ENCODE measurements around the gene ZNF503. TPM values are rescaled to one million over a fixed set of nuclear protein-coding genes. Genes with fewer than 3 reads are reported as not detected.

The ZNF503 gene
- total RNA-seq, 1 donor from 2014 or later, result 38.5 TPM

DNA sequence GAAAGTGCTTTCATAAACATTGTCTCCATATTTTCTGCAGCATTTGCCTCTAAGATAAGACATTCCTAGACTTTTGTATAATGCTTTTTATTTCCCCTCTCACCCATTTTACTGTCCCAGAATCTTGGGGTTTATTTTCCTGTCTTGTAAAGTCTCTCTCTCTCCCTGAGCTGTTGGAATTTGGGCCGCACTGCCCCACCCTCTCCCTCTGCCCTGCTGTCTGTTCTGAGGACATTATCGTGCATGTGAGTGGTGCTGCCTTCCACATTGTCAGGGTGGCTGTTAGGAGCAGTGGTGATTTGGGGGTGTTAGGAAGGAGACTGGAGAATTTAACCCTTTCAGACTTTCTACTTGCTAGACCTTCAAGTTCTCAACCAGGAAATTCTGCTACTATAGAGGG lies 46.6 kb upstream of the ZNF503 start:
- no peak for DNase-seq (ENCODE audit: extremely low spot score, unreplicated experiment)
- peaks cover 19% of the 10 kb centered on the region for H3K9me3 Mint-ChIP-seq (ENCODE audit: unreplicated experiment)
- no peak overlapping the region for H3K27ac Mint-ChIP-seq (ENCODE audit: unreplicated experiment)
- H3K36me3 Mint-ChIP-seq (ENCODE audit: unreplicated experiment), result no peaks in the 10 kb centered on the region
- no peak overlapping the region for H3K4me3 Mint-ChIP-seq (ENCODE audit: unreplicated experiment)
- no peaks in the 10 kb centered on the region for H3K4me1 Mint-ChIP-seq (ENCODE audit: unreplicated experiment)
- TF ChIP-seq, protein P1, sequence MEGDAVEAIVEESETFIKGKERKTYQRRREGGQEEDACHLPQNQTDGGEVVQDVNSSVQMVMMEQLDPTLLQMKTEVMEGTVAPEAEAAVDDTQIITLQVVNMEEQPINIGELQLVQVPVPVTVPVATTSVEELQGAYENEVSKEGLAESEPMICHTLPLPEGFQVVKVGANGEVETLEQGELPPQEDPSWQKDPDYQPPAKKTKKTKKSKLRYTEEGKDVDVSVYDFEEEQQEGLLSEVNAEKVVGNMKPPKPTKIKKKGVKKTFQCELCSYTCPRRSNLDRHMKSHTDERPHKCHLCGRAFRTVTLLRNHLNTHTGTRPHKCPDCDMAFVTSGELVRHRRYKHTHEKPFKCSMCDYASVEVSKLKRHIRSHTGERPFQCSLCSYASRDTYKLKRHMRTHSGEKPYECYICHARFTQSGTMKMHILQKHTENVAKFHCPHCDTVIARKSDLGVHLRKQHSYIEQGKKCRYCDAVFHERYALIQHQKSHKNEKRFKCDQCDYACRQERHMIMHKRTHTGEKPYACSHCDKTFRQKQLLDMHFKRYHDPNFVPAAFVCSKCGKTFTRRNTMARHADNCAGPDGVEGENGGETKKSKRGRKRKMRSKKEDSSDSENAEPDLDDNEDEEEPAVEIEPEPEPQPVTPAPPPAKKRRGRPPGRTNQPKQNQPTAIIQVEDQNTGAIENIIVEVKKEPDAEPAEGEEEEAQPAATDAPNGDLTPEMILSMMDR (IDR thresholded peaks at IDR 0.05), result no peak
- peaks cover 43% of the 10 kb centered on the region for H3K27me3 Mint-ChIP-seq (ENCODE audit: unreplicated experiment)

DNA sequence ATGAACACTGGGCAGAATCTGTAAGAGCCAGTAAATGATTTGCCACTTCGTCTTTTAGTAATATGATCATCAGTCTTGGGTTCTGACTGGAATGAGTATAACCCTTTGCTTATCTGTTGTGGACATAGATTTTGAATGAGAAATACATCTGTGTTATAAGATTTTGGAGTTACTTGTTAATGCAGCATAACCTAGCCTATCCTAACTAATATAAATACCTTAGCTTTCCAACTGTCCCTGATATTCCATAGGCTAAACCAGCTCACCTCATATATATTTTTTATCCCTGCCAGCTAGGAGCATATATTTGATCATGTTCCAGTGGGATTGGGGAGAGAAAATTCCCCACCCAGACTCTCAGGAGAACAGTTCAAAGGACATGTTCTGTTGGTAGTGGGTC lies 44.9 kb upstream of the ZNF503 start:
- TF ChIP-seq, protein P1 (IDR thresholded peaks at IDR 0.05), result no peak
- H3K27me3 Mint-ChIP-seq (ENCODE audit: unreplicated experiment), result peaks cover 36% of the 10 kb centered on the region
- no peak for DNase-seq (ENCODE audit: extremely low spot score, unreplicated experiment)
- no peaks in the 10 kb centered on the region for H3K4me1 Mint-ChIP-seq (ENCODE audit: unreplicated experiment)
- H3K36me3 Mint-ChIP-seq (ENCODE audit: unreplicated experiment), result no peaks in the 10 kb centered on the region
- H3K9me3 Mint-ChIP-seq (ENCODE audit: unreplicated experiment), result peaks cover 32% of the 10 kb centered on the region
- no peak overlapping the region for H3K27ac Mint-ChIP-seq (ENCODE audit: unreplicated experiment)
- H3K4me3 Mint-ChIP-seq (ENCODE audit: unreplicated experiment), result no peak overlapping the region

DNA sequence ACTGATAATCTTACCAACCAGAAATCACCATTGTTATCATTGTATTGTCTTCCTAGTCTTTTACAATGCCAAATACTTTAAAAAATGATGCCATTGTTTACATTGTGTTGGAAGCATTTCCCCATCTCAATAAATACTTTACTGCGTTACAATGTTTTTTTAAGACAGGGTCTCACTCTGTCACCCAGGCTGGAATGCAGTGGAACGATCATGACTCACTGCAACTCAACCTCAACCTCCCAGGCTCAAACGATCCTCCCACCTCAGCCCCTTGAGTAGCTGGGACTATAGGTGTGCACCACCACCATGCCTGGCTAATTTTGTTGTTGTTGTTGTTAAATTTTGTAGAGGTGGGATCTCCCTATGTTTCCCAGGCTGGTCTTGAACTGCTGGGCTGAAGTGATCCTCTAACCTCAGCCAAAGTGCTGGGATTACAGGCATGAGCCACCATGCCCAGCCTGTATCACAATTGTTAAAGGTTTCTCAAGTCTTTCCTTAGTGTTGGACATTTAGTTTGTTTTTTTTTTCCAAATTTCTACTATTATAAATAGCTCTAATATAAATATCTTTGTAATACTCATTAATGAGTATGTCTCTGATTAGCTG lies 43.3 kb upstream of the ZNF503 start:
- Mint-ChIP-seq H3K27ac (ENCODE audit: unreplicated experiment) (no peak overlapping the region), H3K36me3 (ENCODE audit: unreplicated experiment) (no peaks in the 10 kb centered on the region), H3K4me3 (ENCODE audit: unreplicated experiment) (no peak overlapping the region), H3K27me3 (ENCODE audit: unreplicated experiment) (peaks cover 29% of the 10 kb centered on the region), H3K4me1 (ENCODE audit: unreplicated experiment) (no peaks in the 10 kb centered on the region), H3K9me3 (ENCODE audit: unreplicated experiment) (peaks cover 32% of the 10 kb centered on the region)
- DNase-seq (ENCODE audit: extremely low spot score, unreplicated experiment), result no peak
- TF ChIP-seq, protein P1 (IDR thresholded peaks at IDR 0.05), result no peak

DNA sequence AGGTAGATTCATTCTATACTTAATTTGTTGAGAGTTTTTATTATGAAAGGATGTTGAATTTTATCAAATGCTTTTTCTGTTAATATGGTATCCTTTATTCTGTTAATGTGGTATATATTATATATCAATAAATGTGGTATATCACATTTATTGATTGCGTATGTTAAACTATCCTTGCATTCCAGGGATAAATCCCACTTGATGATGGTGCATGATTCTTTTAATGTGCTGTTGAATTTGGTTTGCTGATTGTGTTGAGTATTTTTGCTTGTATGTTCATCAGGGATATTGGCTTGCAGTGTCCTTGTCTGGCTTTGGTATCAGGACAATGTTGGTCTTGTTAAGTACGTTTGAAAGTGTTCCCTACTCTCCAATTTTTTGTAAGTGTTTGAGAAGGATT lies 41.8 kb upstream of the ZNF503 start:
- H3K36me3 Mint-ChIP-seq (ENCODE audit: unreplicated experiment), result no peaks in the 10 kb centered on the region
- no peaks in the 10 kb centered on the region for H3K4me1 Mint-ChIP-seq (ENCODE audit: unreplicated experiment)
- H3K27me3 Mint-ChIP-seq (ENCODE audit: unreplicated experiment), result peaks cover 25% of the 10 kb centered on the region
- peaks cover 32% of the 10 kb centered on the region for H3K9me3 Mint-ChIP-seq (ENCODE audit: unreplicated experiment)
- TF ChIP-seq, protein P1 (IDR thresholded peaks at IDR 0.05), result no peak
- no peak overlapping the region for H3K27ac Mint-ChIP-seq (ENCODE audit: unreplicated experiment)
- no peak for DNase-seq (ENCODE audit: extremely low spot score, unreplicated experiment)
- no peak overlapping the region for H3K4me3 Mint-ChIP-seq (ENCODE audit: unreplicated experiment)

DNA sequence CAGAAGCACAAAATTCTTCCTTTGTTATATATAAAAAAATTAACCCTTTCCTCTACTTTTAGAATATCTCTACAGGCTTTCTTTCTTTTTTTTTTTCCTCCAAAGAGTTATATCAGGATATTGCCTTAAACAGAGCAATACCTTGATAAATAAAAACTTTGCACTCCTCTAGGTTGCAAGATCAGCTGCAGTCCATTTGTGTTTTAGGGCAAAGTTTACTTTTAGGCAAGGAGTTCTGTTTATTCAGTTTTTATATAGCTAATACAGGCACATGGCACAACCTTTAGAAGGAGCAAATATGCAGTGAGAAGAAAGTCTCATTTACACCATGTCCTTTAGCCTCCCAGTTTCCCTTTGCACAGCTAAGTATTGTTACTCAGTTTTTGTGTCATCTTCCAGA lies 40.1 kb upstream of the ZNF503 start:
- peaks cover 30% of the 10 kb centered on the region for H3K9me3 Mint-ChIP-seq (ENCODE audit: unreplicated experiment)
- DNase-seq (ENCODE audit: extremely low spot score, unreplicated experiment), result no peak
- no peak overlapping the region for H3K27ac Mint-ChIP-seq (ENCODE audit: unreplicated experiment)
- H3K4me1 Mint-ChIP-seq (ENCODE audit: unreplicated experiment), result no peaks in the 10 kb centered on the region
- TF ChIP-seq, protein P1 (IDR thresholded peaks at IDR 0.05), result no peak
- peaks cover 24% of the 10 kb centered on the region for H3K27me3 Mint-ChIP-seq (ENCODE audit: unreplicated experiment)
- no peaks in the 10 kb centered on the region for H3K36me3 Mint-ChIP-seq (ENCODE audit: unreplicated experiment)
- no peak overlapping the region for H3K4me3 Mint-ChIP-seq (ENCODE audit: unreplicated experiment)
